K562 (cell line): Measurements from ENCODE around the gene GADD45GIP1. TPM values are rescaled to one million over a fixed set of nuclear protein-coding genes. Genes with fewer than 3 reads are reported as not detected.

Experiments used
- ATAC-seq: fragments of 200-7000 bp; cut with Tn5 transposase; 3 replicates; pipeline ENCODE4 v1.9.1; 2020; ENCODE audit warnings: moderate library complexity
- BruUV-seq: library from RNA; stranded (reverse); fragments of 400-500 nt; replicated peaks from 2 replicates; lab custom pipeline; 2021; lab: Mats Ljungman, UMichigan
- CTCF ChIA-PET: fragments of 300-600 bp; formaldehyde crosslinking; extraction: SDS; loops from one replicate; lab custom pipeline; 2021; ENCODE audit warnings: low intra/inter-chr PET ratio; lab: Yijun Ruan, JAX
- POLR2A ChIA-PET: fragments of 300-600, 350-650 bp; sonication (Branson Sonifier 250); formaldehyde crosslinking; extraction: SDS; loops from one replicate; lab custom pipeline; 2021; ENCODE audit warnings: antibody characterized with exemption, inconsistent platforms; lab: Yijun Ruan, JAX
- DNase-seq, 4 experiments: peaks; one replicate each; pipeline versions ENCODE4 v3.0.0 to v3.0.0-alpha.2; 2011 to 2018; ENCODE audit warnings: low spot score in 3 of 4, mixed read lengths in 3 of 4; ENCODE audit errors: extremely low read depth in 1 of 4
- FAIRE-seq: peaks from 2 replicates; lab custom pipeline; 2011; peaks lifted over from hg19 to GRCh38; lab: Jason Lieb, UNC
- H2AFZ ChIP-seq: 2 replicates; pipeline ENCODE4 v1.6.0; 2011; ENCODE audit warnings: low read depth, low read length, control low read depth, inconsistent platforms
- H3K27ac ChIP-seq: fragments of 200-600 bp; 3 replicates; pipeline ENCODE4 v1.8.0; 2011; ENCODE audit warnings: low read depth, mild to moderate bottlenecking, control low read depth, inconsistent platforms, low read length, moderate library complexity, mixed read lengths; ENCODE audit errors: extremely low read depth
- H3K27me3 ChIP-seq, 2 experiments: fragments of 300-600 bp in 1 of 2; 2 replicates in 1 of 2; 3 replicates in 1 of 2; pipeline versions ENCODE4 v1.6.0 to v1.8.0; 2011; ENCODE audit warnings: inconsistent platforms in 2 of 2, low read length in 2 of 2, mild to moderate bottlenecking in 1 of 2, mixed read lengths in 1 of 2, moderate library complexity in 1 of 2; ENCODE audit not compliant: control insufficient read depth in 2 of 2, insufficient read depth in 2 of 2
- H3K36me3 ChIP-seq: fragments of 300-600 bp; 3 replicates; pipeline ENCODE4 v1.8.0; 2011; ENCODE audit warnings: mild to moderate bottlenecking, low read length, inconsistent platforms; ENCODE audit not compliant: control insufficient read depth, insufficient read depth
- H3K4me1 ChIP-seq, 2 experiments: fragments of 200-600 bp in 1 of 2; replicated peaks in 1 of 2; 2 replicates in 1 of 2; 3 replicates in 1 of 2; pipeline versions ENCODE4 v1.5.1 to v1.8.0; 2011; ENCODE audit warnings: inconsistent platforms in 2 of 2, low read length in 2 of 2, mild to moderate bottlenecking in 1 of 2, mixed read lengths in 1 of 2, moderate library complexity in 1 of 2; ENCODE audit not compliant: control insufficient read depth in 2 of 2, insufficient read depth in 2 of 2
- H3K4me2 ChIP-seq: 2 replicates; pipeline ENCODE4 v1.6.1; 2011; ENCODE audit warnings: low read length, control low read depth, inconsistent platforms, mixed read lengths; ENCODE audit not compliant: insufficient read depth
- H3K4me3 ChIP-seq: fragments of 200-600 bp; sonication (generic), shearing (Covaris generic); 2 replicates; pipeline ENCODE4 v1.5.1; 2016; ENCODE audit warnings: control low read depth, inconsistent platforms
- H3K79me2 ChIP-seq: fragments of 200-600 bp; 3 replicates; pipeline ENCODE4 v1.8.0; 2011; ENCODE audit warnings: low read length, inconsistent platforms; ENCODE audit not compliant: control insufficient read depth, insufficient read depth
- H3K9ac ChIP-seq, 2 experiments: 2 replicates each; pipeline versions ENCODE4 v1.6.0 to v1.6.1; 2011; ENCODE audit warnings: low read depth in 2 of 2, low read length in 2 of 2, control low read depth in 1 of 2, inconsistent platforms in 1 of 2, mild to moderate bottlenecking in 1 of 2, mixed read lengths in 1 of 2; ENCODE audit not compliant: insufficient read depth in 1 of 2
- H3K9me1 ChIP-seq: one replicate; pipeline ENCODE4 v1.6.0; 2011; ENCODE audit warnings: inconsistent platforms, mild to moderate bottlenecking, low read length, moderate library complexity; ENCODE audit not compliant: control insufficient read depth, insufficient read depth
- H3K9me3 ChIP-seq: replicated peaks from 2 replicates; pipeline ENCODE4 v1.5.1; 2011; ENCODE audit warnings: low read depth, low read length, inconsistent platforms; ENCODE audit not compliant: control insufficient read depth, insufficient read depth
- H4K20me1 ChIP-seq: replicated peaks from 2 replicates; pipeline ENCODE4 v1.6.1; 2011; ENCODE audit warnings: low read length, inconsistent platforms, mixed read lengths; ENCODE audit not compliant: control insufficient read depth, insufficient read depth
- E2F6 ChIP-seq, 2 experiments: IDR thresholded peaks; 2 replicates each; pipeline ENCODE4 v1.6.1; 2011; ENCODE audit warnings: borderline replicate concordance in 1 of 2, control low read depth in 1 of 2, low read depth in 1 of 2, low read length in 1 of 2, mild to moderate bottlenecking in 1 of 2, mixed read lengths in 1 of 2, moderate library complexity in 1 of 2; ENCODE audit not compliant: insufficient read depth in 1 of 2, insufficient read length in 1 of 2, poor library complexity in 1 of 2, severe bottlenecking in 1 of 2; ENCODE audit errors: extremely low read depth in 1 of 2
- MYNN ChIP-seq, 2 experiments: sonication (generic); formaldehyde crosslinking in 1 of 2; IDR thresholded peaks; 2 replicates each; pipeline versions ENCODE4 v1.5.0 to v1.6.1; 2016 to 2020; ENCODE audit warnings: antibody characterized with exemption in 1 of 2, missing genetic modification reagents in 1 of 2
- POLR2A ChIP-seq: fragments of 450-650 bp; conservative IDR thresholded peaks from 2 replicates; pipeline ENCODE4 v1.6.1; 2016
- POLR2AphosphoS5 ChIP-seq: IDR thresholded peaks from 2 replicates; pipeline ENCODE4 v1.6.1; 2011; ENCODE audit warnings: mild to moderate bottlenecking, low read depth, low read length, moderate library complexity; ENCODE audit not compliant: control insufficient read depth, insufficient read depth
- POLR2G ChIP-seq: fragments of 200-400 bp; formaldehyde crosslinking; IDR thresholded peaks from 2 replicates; pipeline ENCODE4 v1.6.1; 2017; ENCODE audit warnings: low read depth, mild to moderate bottlenecking, antibody characterized with exemption, low read length, moderate library complexity
- RBFOX2 ChIP-seq: fragments of 200-400 bp; formaldehyde crosslinking; IDR thresholded peaks from 2 replicates; pipeline ENCODE4 v1.6.1; 2017; ENCODE audit warnings: low read depth, mild to moderate bottlenecking, low read length, moderate library complexity
- SUPT5H ChIP-seq: fragments of 450-650 bp; IDR thresholded peaks from 2 replicates; pipeline ENCODE4 v1.6.1; 2016
- VEZF1 ChIP-seq: fragments of 200-800 bp; sonication (Bioruptor generic); IDR thresholded peaks from 2 replicates; pipeline ENCODE4 v1.6.1; 2017; ENCODE audit warnings: missing genetic modification characterization, missing compliant biosample characterization
- ZNF76 ChIP-seq: fragments of 250-450 bp; sonication (Bioruptor Pico); IDR thresholded peaks from 2 replicates; pipeline ENCODE4 v1.4.0; 2020; ENCODE audit warnings: mild to moderate bottlenecking, moderate library complexity, borderline replicate concordance
- WGBS: fragments of 100-300 bp; shearing (Covaris generic); methylation state at CpG from one replicate; pipeline ENCODE4 v1.1.6; 2016; ENCODE audit warnings: low coverage, mixed read lengths; ENCODE audit not compliant: insufficient coverage; ENCODE audit errors: missing lambda C conversion rate; 5-methylcytosine and 5-hydroxymethylcytosine counted together
- in situ Hi-C: fragments of 300-500 bp; cut with MboI; formaldehyde crosslinking; loops from 4 replicates; pipeline ENCODE4 v1.15.0; 2018; ENCODE audit warnings: inconsistent platforms, mixed read lengths
- intact Hi-C: fragments of 100-400 bp; cut with micrococcal nuclease; formaldehyde crosslinking; loops from 2 replicates; pipeline ENCODE4 v1.14.2; 2022
- polyA plus RNA-seq, 8 experiments: library from polyadenylated mRNA; depleted of rRNA in 4 of 8; stranded (reverse) in 5 of 8; unstranded in 3 of 8; fragments of >200 nt; fragmentation: Nextera tagmentation in 2 of 8; fragmentation: Illumina TruSeq in 1 of 8; extraction: Ambion mirVana in 2 of 8; extraction: Trizol in 1 of 8; gene quantifications; 2 replicates each; pipeline versions ENCODE4 v1.2.1 to v1.2.3, GENCODE V29; 2011 to 2014; ENCODE audit warnings: inconsistent platforms in 1 of 8, missing spikeins in 1 of 8
- total RNA-seq, 7 experiments: library from RNA; depleted of rRNA in 6 of 7; stranded (reverse); fragments of >200 nt in 6 of 7; fragmentation: Illumina TruSeq in 2 of 7; extraction: Trizol in 2 of 7; gene quantifications; 2 replicates each; pipeline versions ENCODE4 v1.2.1 to v1.2.3, GENCODE V29; 2011 to 2021; ENCODE audit warnings: low replicate concordance in 1 of 7

The GADD45GIP1 gene
- total and polyA plus RNA-seq, 9 of the 15 experiments (the other 6 are each of a cell fraction or from before 2014, with no cell fraction given), result 5.1 to 161 (median 29.2) TPM

GRCh38 chr19:12953138-12953798 lies 3.8 kb downstream of the GADD45GIP1 start:
- peak overlapping the region in 1 of 2 experiments; percentile 61; a peak in 1 of 4 replicates for H3K9ac ChIP-seq
- intact Hi-C loops, result no loop called here
- ATAC-seq, result no peak

More at GRCh38 chr19:12953138-12953798, 3.8 kb downstream of the GADD45GIP1 start:
- H3K79me2 ChIP-seq, result peaks cover 64% of the 10 kb centered on the region
- no peaks in the 10 kb centered on the region; the same call in 1 of the 2 replicates for H4K20me1 ChIP-seq
- H3K4me2 ChIP-seq, result no peak overlapping the region
- BruUV-seq, result TSS peak; percentile 85
- H3K9me1 ChIP-seq, result no peaks in the 10 kb centered on the region
- no peak overlapping the region for H3K27ac ChIP-seq
- H2AFZ ChIP-seq, result no peak overlapping the region
- TF ChIP-seq POLR2A, result peak; percentile 66
- 0 out of 2 replicates have a peak, but pooled peaks have one; percentile 15 for TF ChIP-seq MYNN (IDR thresholded peaks at IDR 0.05)
- no peak for TF ChIP-seq MYNN (CRISPR knock-in tag; IDR thresholded peaks at IDR 0.05)
- TF ChIP-seq POLR2G, result peak; percentile 70
- TF ChIP-seq POLR2AphosphoS5, result peak; percentile 43
- peak; percentile 69 for TF ChIP-seq RBFOX2
- TF ChIP-seq E2F6 (IDR thresholded peaks at IDR 0.05; ENCODE audit: borderline replicate concordance in 1 of 2, extremely low read depth in 1 of 2, insufficient read depth in 1 of 2, insufficient read length in 1 of 2, low read depth in 1 of 2, low read length in 1 of 2, poor library complexity in 1 of 2, severe bottlenecking in 1 of 2), result no peak
- TF ChIP-seq VEZF1, result peak; percentile 32
- peak; percentile 64; the same call in 1 of the 2 replicates for TF ChIP-seq SUPT5H
- no peak for TF ChIP-seq ZNF76 (CRISPR knock-in tag)
- FAIRE-seq (no peak), DNase-seq (peak in 1 of 4 experiments; percentile 6)
- H3K9me3 ChIP-seq, result no peaks in the 10 kb centered on the region
- H3K4me3 ChIP-seq, result no peak overlapping the region
- in situ Hi-C loops, result no loop called here
- peaks cover 0 to 48% of the 10 kb centered on the region in 2 experiments; a peak in 3 of 5 replicates for H3K4me1 ChIP-seq
- ChIA-PET POLR2A (interaction anchor here (0.6 to 3.2 kb wide), 10 partner anchors 11 to 230 kb away, joined by 3 to 14 read pairs (median 3); partner anchors contain the start of genes DAND5 and KLF1), CTCF (no interaction called here)
- peaks cover 72% of the 10 kb centered on the region for H3K36me3 ChIP-seq
- no peaks in the 10 kb centered on the region for H3K27me3 ChIP-seq
- WGBS, result 81% methylated on average over 10 of the region's 11 CpGs
